SK-N-SH treated with all-trans-retinoic acid at 6 μM for 48 hours (cell line): ENCODE results near the gene PTPRS.

Experiments
- ATAC-seq: fragments of 200-7000 bp; cut with Tn5 transposase; 3 replicates; pipeline ENCODE4 v1.9.1; 2020; ENCODE audit warnings: mild to moderate bottlenecking, moderate library complexity
- ARNTL ChIP-seq: fragments of 450-650 bp; formaldehyde crosslinking; IDR thresholded peaks from 2 replicates; pipeline ENCODE4 v1.5.0; 2020; ENCODE audit warnings: low read depth, mild to moderate bottlenecking, moderate library complexity, borderline replicate concordance
- BACH2 ChIP-seq: fragments of 250-450 bp; sonication (Bioruptor Pico); IDR thresholded peaks from 2 replicates; pipeline ENCODE4 v1.9.0; 2021; ENCODE audit warnings: mild to moderate bottlenecking, borderline replicate concordance
- CREB5 ChIP-seq: fragments of 250-450 bp; sonication (Bioruptor Pico); IDR thresholded peaks from 2 replicates; pipeline ENCODE4 v1.5.1; 2020; ENCODE audit warnings: low read depth, mild to moderate bottlenecking, moderate library complexity
- CSDC2 ChIP-seq: fragments of 250-450 bp; sonication (Bioruptor Pico); IDR thresholded peaks from 2 replicates; pipeline ENCODE4 v1.5.0; 2020; ENCODE audit warnings: mild to moderate bottlenecking, moderate library complexity
- CSRNP3 ChIP-seq: fragments of 250-450 bp; sonication (Bioruptor Pico); IDR thresholded peaks from 2 replicates; pipeline ENCODE4 v1.5.1; 2021; ENCODE audit warnings: mild to moderate bottlenecking, moderate library complexity
- ESRRG ChIP-seq: fragments of 250-450 bp; sonication (Bioruptor Pico); IDR thresholded peaks from 2 replicates; pipeline ENCODE4 v1.6.1; 2021; ENCODE audit warnings: mild to moderate bottlenecking
- GLIS3 ChIP-seq: fragments of 250-450 bp; sonication (Bioruptor Pico); IDR thresholded peaks from 2 replicates; pipeline ENCODE4 v1.5.0; 2020; ENCODE audit warnings: mild to moderate bottlenecking, moderate library complexity
- ISL1 ChIP-seq: fragments of 250-450 bp; sonication (Bioruptor Pico); IDR thresholded peaks from 2 replicates; pipeline ENCODE4 v2.1.2; 2022; ENCODE audit warnings: mild to moderate bottlenecking, moderate library complexity
- OSR1 ChIP-seq: fragments of 250-450 bp; sonication (Bioruptor Pico); IDR thresholded peaks from 2 replicates; pipeline ENCODE4 v1.8.0; 2022; ENCODE audit warnings: moderate library complexity, mild to moderate bottlenecking, inconsistent platforms
- PATZ1 ChIP-seq: fragments of 250-450 bp; sonication (Bioruptor Pico); IDR thresholded peaks from 2 replicates; pipeline ENCODE4 v1.8.0; 2020; ENCODE audit warnings: mild to moderate bottlenecking, moderate library complexity, borderline replicate concordance
- POU6F1 ChIP-seq: fragments of 250-450 bp; sonication (Bioruptor Pico); IDR thresholded peaks from 2 replicates; pipeline ENCODE4 v1.8.0; 2021; ENCODE audit warnings: low read depth, mild to moderate bottlenecking, moderate library complexity, borderline replicate concordance
- PPARA ChIP-seq: fragments of 250-450 bp; sonication (Bioruptor Pico); IDR thresholded peaks from 2 replicates; pipeline ENCODE4 v1.5.0; 2020; ENCODE audit warnings: mild to moderate bottlenecking, borderline replicate concordance
- SNAI2 ChIP-seq: fragments of 250-450 bp; sonication (Bioruptor Pico); IDR thresholded peaks from 2 replicates; pipeline ENCODE4 v1.5.0; 2020; ENCODE audit warnings: mild to moderate bottlenecking, moderate library complexity
- TOX ChIP-seq: fragments of 250-450 bp; sonication (Bioruptor Pico); IDR thresholded peaks from 2 replicates; pipeline ENCODE4 v1.8.0; 2021; ENCODE audit warnings: mild to moderate bottlenecking, moderate library complexity, borderline replicate concordance
- TSHZ2 ChIP-seq: fragments of 250-450 bp; sonication (Bioruptor Pico); IDR thresholded peaks from 2 replicates; pipeline ENCODE4 v1.5.0; 2020; ENCODE audit warnings: mild to moderate bottlenecking, moderate library complexity
- ZC3H10 ChIP-seq: fragments of 250-450 bp; sonication (Bioruptor Pico); IDR thresholded peaks from 2 replicates; pipeline ENCODE4 v1.5.1; 2021; ENCODE audit warnings: mild to moderate bottlenecking, moderate library complexity
- ZFP30 ChIP-seq: fragments of 450-650 bp; formaldehyde crosslinking; IDR thresholded peaks from 2 replicates; pipeline ENCODE4 v1.5.0; 2022; ENCODE audit warnings: mild to moderate bottlenecking, moderate library complexity
- ZNF565 ChIP-seq: fragments of 450-650 bp; formaldehyde crosslinking; conservative IDR thresholded peaks from 2 replicates; pipeline ENCODE4 v1.5.0; 2020; ENCODE audit warnings: low read depth, mild to moderate bottlenecking, moderate library complexity
- ZNF70 ChIP-seq: fragments of 450-650 bp; formaldehyde crosslinking; IDR thresholded peaks from 2 replicates; pipeline ENCODE4 v1.5.0; 2020; ENCODE audit warnings: mild to moderate bottlenecking, moderate library complexity
- ZNF8 ChIP-seq: fragments of 450-650 bp; formaldehyde crosslinking; IDR thresholded peaks from 2 replicates; pipeline ENCODE4 v1.5.0; 2020; ENCODE audit warnings: mild to moderate bottlenecking, moderate library complexity

PTPRS gene

GRCh38 chr19:5340637-5341447 lies at the start of gene PTPRS:
TSS of gene PTPRS (minus strand) at chr19:5340812. CDS start at chr19:5286140, 54,672 bp downstream.
- peak; percentile 75 for ATAC-seq

More at GRCh38 chr19:5340637-5341447, at the start of gene PTPRS:
- TF ChIP-seq CSDC2 (CRISPR knock-in tag) = no peak; the same call in 1 of the 2 replicates
- TF ChIP-seq TOX = no peak
- no peak for TF ChIP-seq TSHZ2 (CRISPR knock-in tag)
- no peak for TF ChIP-seq ESRRG (CRISPR knock-in tag)
- TF ChIP-seq SNAI2 = peak; percentile 90
- TF ChIP-seq ZNF70 = no peak
- no peak for TF ChIP-seq ZNF565 (CRISPR knock-in tag)
- TF ChIP-seq ISL1 (CRISPR knock-in tag) = no peak
- TF ChIP-seq GLIS3 = no peak
- peak; percentile 90; the same call in 1 of the 2 replicates for TF ChIP-seq PPARA (CRISPR knock-in tag)
- TF ChIP-seq POU6F1 = no peak
- no peak for TF ChIP-seq ZNF8
- TF ChIP-seq PATZ1 = no peak
- TF ChIP-seq CSRNP3 (CRISPR knock-in tag) = no peak
- peak; percentile 58; the same call in 1 of the 2 replicates for TF ChIP-seq ZFP30 (CRISPR knock-in tag)
- no peak for TF ChIP-seq ZC3H10 (CRISPR knock-in tag)
- TF ChIP-seq ARNTL = no peak
- peak; percentile 75; the same call in 1 of the 2 replicates for TF ChIP-seq BACH2 (CRISPR knock-in tag)
- TF ChIP-seq OSR1 = no peak
- no peak for TF ChIP-seq CREB5 (CRISPR knock-in tag)
